Measurements from ENCODE around the gene PREX1.

PREX1 gene

GRCh38 chr20:48732081-48732829 is 95.5 kb downstream of the PREX1 start:
- no peak for DNase-seq

- DNase-seq, result no peak
Measured at GRCh38 chr20:48731536-48731935, 96.3 kb downstream of the PREX1 start.

GRCh38 chr20:48730977-48731376 is 96.8 kb downstream of the PREX1 start:
- DNase-seq, result no peak

GRCh38 chr20:48729538-48729937 is 98.3 kb downstream of the PREX1 start:
- DNase-seq, result no peak

DNA sequence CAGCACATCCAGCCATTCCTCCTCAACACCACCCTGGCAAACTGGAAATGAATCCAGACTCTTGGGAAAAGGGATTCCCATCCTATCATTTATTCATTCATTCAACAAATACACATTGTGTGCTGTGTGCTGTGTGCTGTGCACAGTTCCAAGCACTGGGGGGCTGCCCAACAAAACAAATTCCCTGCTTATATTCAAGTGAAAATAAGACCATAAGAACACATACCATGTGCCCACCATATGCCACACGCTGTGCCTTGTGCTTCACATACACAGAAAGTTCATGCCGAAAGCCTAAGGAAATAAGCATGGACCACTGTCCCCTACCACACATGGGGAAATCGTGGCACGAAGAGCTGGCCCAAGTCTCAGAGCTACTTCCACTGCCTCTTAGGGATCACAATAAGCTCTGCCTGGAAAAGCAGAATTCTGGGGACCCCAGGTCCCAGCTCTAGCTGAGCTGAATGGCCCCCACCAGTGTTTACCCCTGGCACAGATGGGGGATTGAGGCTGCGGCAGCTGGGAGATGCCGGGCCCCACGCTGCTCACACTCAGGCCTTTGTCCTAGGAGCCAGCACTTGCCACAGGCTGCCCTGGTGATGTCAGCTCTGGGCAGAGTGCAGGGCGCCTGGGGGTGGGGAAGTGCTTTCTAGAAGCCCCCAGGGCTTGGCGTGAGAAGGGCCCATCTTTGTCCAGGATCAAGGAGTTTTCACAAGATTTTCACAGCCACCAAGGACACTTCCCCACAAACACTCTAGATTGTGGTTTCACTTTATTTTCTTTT is 99.6 kb downstream of the PREX1 start:
- DNase-seq, result no peak

DNA sequence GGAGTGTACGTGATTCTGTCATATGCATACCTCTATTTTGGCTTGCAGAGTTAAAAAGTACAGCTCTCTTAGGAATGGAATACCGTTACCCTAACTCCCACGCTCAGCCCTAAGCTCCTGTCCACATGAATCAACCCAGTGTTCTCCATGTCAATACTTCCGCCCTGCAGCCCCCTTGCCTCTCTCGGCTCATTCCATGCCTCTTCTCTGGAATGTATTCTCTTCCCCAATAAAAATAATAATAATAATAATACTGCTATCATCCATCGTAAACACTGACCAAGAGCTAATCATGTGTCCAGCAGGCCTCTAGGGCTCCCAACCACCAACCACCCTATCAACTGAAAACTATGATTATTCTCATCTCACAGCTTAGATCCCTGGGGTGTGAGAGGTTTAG is 100.6 kb downstream of the PREX1 start:
- DNase-seq, result no peak

- no peak for DNase-seq
Measured at GRCh38 chr20:48725555-48725991, 102.2 kb downstream of the PREX1 start.

- DNase-seq, result no peak
Measured at GRCh38 chr20:48724891-48725554, 102.8 kb downstream of the PREX1 start.

GRCh38 chr20:48724382-48724781 is 103.4 kb downstream of the PREX1 start:
- DNase-seq, result no peak

- DNase-seq, result peak; percentile 51
Measured at GRCh38 chr20:48723308-48724264, 104.2 kb downstream of the PREX1 start.

DNA sequence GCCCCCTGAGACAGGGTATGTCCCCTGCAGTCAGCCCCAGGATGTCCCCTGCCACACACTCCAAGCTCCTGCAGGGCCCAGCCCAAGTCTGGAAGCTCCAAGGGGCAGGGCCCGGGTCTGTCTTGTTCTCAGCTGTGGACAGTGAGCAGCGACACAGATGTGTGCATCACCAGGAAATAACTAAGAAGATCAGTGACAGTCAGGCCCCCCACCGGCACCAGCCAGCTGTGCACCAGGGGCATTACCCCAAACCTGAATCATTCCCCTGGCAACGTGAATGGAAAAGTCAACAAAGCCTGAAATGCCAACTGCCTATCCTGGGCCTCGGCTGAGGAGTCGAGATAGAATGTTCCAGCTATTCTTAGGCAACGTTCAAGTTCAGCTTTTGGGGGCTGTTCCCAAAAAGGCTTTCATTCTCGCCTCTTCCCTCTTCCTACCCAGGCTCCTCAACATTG is 105.0 kb downstream of the PREX1 start:
- peak; percentile 77 for DNase-seq

DNA sequence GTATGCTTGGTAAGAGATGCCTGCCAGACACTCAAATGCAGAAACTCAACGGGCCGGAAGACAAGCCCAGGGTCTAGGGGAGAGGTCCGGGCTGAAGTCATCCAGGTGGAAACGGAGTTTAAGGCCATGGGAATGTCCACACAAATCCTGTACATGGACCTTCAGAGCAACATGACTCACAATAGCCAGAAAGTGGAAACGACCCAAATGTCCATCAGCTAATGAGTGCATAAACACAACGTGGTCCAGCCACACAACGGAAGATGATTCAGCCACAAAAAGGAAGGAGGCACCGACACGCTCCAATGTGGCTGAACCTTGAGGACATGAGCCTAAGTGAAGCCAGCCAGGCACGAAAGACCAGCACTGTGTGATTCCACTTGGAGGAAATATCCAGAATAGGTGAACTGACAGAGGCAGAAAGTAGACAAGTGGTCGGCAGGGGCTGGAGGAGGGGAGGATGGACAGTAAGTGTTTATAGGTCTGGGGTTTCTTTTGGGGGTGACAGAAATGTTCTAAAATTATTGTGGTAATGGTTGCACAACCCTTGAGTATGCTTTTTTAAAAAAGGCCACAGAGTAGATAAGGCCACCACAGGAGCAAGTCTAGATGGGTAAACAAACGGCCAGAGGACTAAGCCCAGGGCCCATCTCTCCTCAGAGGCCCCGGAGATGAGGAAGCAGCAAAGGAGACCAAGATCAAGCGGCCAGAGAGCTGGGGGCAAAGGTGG is 105.6 kb downstream of the PREX1 start:
- DNase-seq, result peak; percentile 36

GRCh38 chr20:48721324-48722001 is 106.3 kb downstream of the PREX1 start:
- DNase-seq, result no peak

DNA sequence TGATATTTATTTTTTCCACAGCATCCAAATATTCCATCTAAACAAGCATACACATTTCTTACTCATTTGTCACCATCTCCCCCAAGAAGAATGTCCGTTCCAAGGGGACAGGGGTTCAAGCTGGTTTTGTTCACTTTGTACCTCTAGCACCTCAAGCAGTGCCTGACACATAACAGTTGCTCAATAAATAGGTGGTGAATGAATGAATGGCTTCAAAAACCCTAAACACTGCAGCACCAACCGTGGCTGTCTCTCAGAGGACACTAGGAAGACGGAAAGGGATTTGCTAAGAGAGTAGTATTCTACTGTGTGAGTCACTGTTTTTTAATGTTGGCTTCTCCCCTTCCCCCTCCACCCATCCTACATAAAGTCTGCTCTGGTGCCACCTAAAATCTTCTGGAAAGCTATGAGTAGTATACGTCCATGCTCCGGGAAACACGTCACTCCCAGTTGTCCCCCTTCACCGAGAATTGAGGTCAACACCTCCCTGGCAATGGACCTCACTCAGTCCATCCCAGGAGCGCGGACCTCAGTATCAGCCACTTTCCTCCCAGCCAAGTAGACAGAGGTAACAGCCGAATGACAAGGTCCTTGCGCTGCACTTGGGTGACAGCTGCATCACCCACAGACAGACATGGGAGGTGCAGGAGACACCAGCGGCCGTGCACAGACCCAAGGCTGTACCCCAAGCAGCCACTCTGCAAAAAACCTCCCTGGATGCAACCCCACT is 107.4 kb downstream of the PREX1 start:
- no peak for DNase-seq

DNA sequence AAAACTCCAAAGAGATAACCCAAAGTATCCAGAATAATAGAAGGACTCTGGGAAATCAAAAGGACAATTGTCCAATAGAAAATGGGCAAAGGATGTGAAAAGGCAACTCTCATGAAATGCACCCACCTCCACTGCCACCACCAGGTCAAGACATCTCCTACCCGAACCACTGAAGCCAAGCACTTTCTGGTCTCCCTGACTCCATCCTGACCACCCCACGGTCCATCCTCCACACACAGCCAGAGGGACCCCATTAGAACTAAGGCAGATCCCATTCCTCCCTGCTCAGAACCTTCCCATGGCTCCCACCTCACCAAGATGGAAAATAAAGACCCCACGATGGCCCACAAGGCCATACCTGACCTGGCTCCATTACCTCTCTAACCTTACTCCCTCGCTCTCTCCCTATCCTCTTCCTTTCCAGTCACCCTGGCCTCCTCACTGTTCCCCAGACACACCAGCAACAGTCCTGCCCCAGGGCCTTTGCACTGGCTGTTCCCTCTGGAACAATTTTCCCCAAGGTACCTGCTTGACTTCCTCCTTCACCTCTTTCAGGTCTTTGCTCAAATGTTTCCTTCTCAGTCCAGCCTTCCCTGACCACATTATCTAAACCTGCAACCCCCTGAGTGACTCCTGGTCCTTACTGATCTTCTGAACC is 108.1 kb downstream of the PREX1 start:
- DNase-seq, result no peak

- no peak for DNase-seq
Measured at GRCh38 chr20:48718786-48719578, 108.8 kb downstream of the PREX1 start.

DNA sequence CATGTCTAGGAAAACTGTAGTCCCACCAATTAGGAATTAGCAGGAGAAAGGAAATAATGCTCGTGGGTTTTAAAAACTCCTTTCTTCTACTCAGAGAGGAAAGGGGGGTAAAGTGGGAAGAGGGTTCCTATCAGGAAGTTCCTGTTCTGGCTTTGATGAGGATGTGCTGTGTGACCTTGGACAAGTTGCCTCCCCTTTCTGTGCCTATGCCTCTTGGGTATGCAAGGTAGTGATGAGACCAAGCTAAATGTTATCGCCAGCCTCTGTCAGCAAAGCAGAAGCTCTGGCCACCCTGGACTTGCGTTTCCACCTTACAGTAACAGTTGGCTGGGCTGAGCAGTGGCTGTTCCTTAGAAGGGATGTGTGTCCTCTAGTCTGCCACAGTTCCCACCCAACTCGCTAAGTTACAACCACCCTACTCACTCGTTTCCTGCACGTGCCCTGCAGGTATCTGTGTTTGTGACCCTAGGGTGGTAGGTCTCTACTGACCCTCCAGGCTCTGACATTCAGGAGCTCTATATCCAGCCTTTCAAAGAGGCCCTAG is 110.0 kb downstream of the PREX1 start:
- no peak for DNase-seq

DNA sequence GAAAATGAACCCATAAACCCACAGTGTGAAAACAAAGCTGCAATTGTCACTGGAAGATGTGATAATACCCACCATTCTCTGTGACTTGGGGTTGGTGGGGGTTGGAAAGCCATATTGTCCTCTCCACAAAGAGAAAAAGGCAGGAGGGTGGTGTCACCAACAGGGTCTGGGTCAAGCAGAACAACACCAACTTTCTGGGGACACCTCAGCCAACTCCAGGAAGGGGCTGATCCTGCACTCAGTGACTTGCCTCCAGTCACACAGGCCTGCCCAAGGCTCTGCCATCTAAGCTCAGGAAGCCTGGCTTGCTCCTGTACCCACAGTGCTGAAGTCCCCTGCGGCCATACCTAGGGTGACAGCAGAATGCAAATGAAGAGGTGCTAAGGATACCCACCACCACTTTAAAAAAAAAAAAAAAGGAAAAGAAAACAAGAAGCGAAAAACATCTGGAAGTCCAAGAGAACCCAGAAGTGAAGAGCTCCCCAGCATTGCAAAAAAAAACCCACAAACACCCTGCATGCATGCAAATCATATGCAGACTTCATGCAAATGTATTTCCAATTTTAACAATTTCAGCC is 110.6 kb downstream of the PREX1 start:
- no peak for DNase-seq

Data from fibroblast of skin of back (primary cell).